Naive thymus-derived CD8-positive, alpha-beta T cell (primary cell): Measurements from ENCODE around the gene BTF3L4. TPM values are rescaled to one million over a fixed set of nuclear protein-coding genes. Genes with fewer than 3 reads are reported as not detected.
"Not testable (repeated sequence)": the region's sequence is repeated elsewhere in the genome, so short reads cannot be mapped to it uniquely, and the experiment has no call there.

ENCODE experiments used
- ATAC-seq, 2 donors: fragments of 150-1000 bp; cut with Tn5 transposase in 1 of 2; sonication (Bioruptor Pico), chemical (Tn5 transposase) in 1 of 2; 1 replicate in 1 of 2; 2 replicates in 1 of 2; pipeline ENCODE4 v1.10.0; 2021; ENCODE audit warnings: mild to moderate bottlenecking in 2 of 2, moderate library complexity in 2 of 2
- POLR2A ChIA-PET: fragments of 350-600 bp; sonication (Branson Sonifier 250); formaldehyde crosslinking; loops from one replicate; lab custom pipeline; 2021; ENCODE audit warnings: antibody characterized with exemption; lab: Charles Lee
- DNase-seq, 10 donors: peaks; one replicate each; pipeline versions ENCODE4 v3.0.0 to v3.0.0-alpha.2; 2020 to 2022
- H3K27ac Mint-ChIP-seq, 10 donors: one replicate each; pipeline ENCODE4 v1.8.0; 2020 to 2022; ENCODE audit warnings: mild to moderate bottlenecking in 10 of 10, mixed read lengths in 10 of 10, moderate library complexity in 4 of 10, inconsistent platforms in 1 of 10
- H3K27me3 Mint-ChIP-seq, 5 donors: one replicate each; pipeline ENCODE4 v1.8.0; 2021 to 2022; ENCODE audit warnings: mixed read lengths in 5 of 5
- H3K36me3 Mint-ChIP-seq, 3 donors: one replicate each; pipeline ENCODE4 v1.8.0; 2020 to 2022; ENCODE audit warnings: mixed read lengths in 3 of 3, mild to moderate bottlenecking in 2 of 3, inconsistent platforms in 1 of 3
- H3K4me1 Mint-ChIP-seq, 4 donors: one replicate each; pipeline ENCODE4 v1.8.0; 2021 to 2022; ENCODE audit warnings: mixed read lengths in 4 of 4
- H3K4me3 Mint-ChIP-seq, 10 donors: one replicate each; pipeline ENCODE4 v1.8.0; 2020 to 2022; ENCODE audit warnings: mild to moderate bottlenecking in 10 of 10, mixed read lengths in 10 of 10, moderate library complexity in 6 of 10, inconsistent platforms in 1 of 10
- H3K9me3 Mint-ChIP-seq, 9 donors: one replicate each; pipeline ENCODE4 v1.8.0; 2020 to 2022; ENCODE audit warnings: mixed read lengths in 9 of 9, mild to moderate bottlenecking in 3 of 9, inconsistent platforms in 1 of 9, moderate library complexity in 1 of 9
- polyA plus RNA-seq, 3 donors: library from polyadenylated mRNA; unstranded; fragments of 300-500 nt; fragmentation: Illumina TruSeq; gene quantifications; one replicate each; pipeline ENCODE4 v1.2.3, GENCODE V29; 2021
- total RNA-seq, 8 experiments: library from RNA in 2 of 8; stranded (reverse) in 2 of 8; gene quantifications; one replicate each; pipeline ENCODE4 v1.2.3 and lab custom pipeline; 2021 to 2026

The BTF3L4 gene
- total and polyA plus RNA-seq, 5 experiments from 2014 or later = 33.1 to 71.0 (median 61.9) TPM

- Mint-ChIP-seq H3K36me3 (peaks cover 5 to 37% (median 8%) of the 10 kb centered on the region in 3 donors), H3K9me3 (no peaks in the 10 kb centered on the region), H3K27ac (peak overlapping the region; percentile 92 to 98 (median 97)), H3K4me1 (peaks cover 39 to 72% (median 68%) of the 10 kb centered on the region in 4 donors), H3K27me3 (no peaks in the 10 kb centered on the region), H3K4me3 (peak overlapping the region; percentile 88 to 100 (median 99))
- ATAC-seq = peak in 1 of 2 donors; percentile 3
- peak in 1 of 10 donors; percentile 10 for DNase-seq
- POLR2A ChIA-PET = interaction anchor here (1.0 to 5.1 kb wide), 2 partner anchors 25 to 309 kb away, joined by 8 to 55 read pairs; partner anchors contain the start of genes CC2D1B and KTI12
These were observed 789 bp downstream of the BTF3L4 start for GRCh38 chr1:52056937-52057231.

GRCh38 chr1:52057255-52057654 lies 1.2 kb downstream of the BTF3L4 start:
- POLR2A ChIA-PET = interaction anchor here (5.1 kb wide), 1 partner anchor 25 kb away, joined by 55 read pairs; the partner anchor contains the start of gene KTI12
- Mint-ChIP-seq H3K27ac (peak overlapping the region; percentile 92 to 98 (median 97)), H3K9me3 (no peaks in the 10 kb centered on the region), H3K36me3 (peaks cover 6 to 37% (median 8%) of the 10 kb centered on the region in 3 donors), H3K4me1 (peaks cover 37 to 69% (median 66%) of the 10 kb centered on the region in 4 donors), H3K27me3 (no peaks in the 10 kb centered on the region), H3K4me3 (peak overlapping the region; percentile 88 to 100 (median 99))
- DNase-seq = no peak
- ATAC-seq = no peak

- H3K36me3 Mint-ChIP-seq = peaks cover 6 to 38% (median 8%) of the 10 kb centered on the region in 3 donors
- POLR2A ChIA-PET = interaction anchor here (1.5 to 5.1 kb wide), 2 partner anchors 25 to 26 kb away, joined by 3 to 55 read pairs; partner anchors contain the start of gene KTI12
- ATAC-seq (no peak), DNase-seq (no peak)
- H3K4me3 Mint-ChIP-seq = peak overlapping the region; percentile 88 to 100 (median 99)
- peaks cover 34 to 70% (median 63%) of the 10 kb centered on the region in 4 donors for H3K4me1 Mint-ChIP-seq
- H3K27ac Mint-ChIP-seq = peak overlapping the region; percentile 32 to 98 (median 90)
- no peaks in the 10 kb centered on the region for H3K27me3 Mint-ChIP-seq
- no peaks in the 10 kb centered on the region for H3K9me3 Mint-ChIP-seq
These were observed 1.9 kb downstream of the BTF3L4 start for GRCh38 chr1:52057876-52058415.

- DNase-seq (no peak), ATAC-seq (no peak)
- H3K36me3 Mint-ChIP-seq = peaks cover 6 to 46% (median 8%) of the 10 kb centered on the region in 3 donors
- H3K4me3 Mint-ChIP-seq = peak overlapping the region in 7 of 10 donors; percentile 3 to 51 (median 31)
- H3K4me1 Mint-ChIP-seq = peaks cover 33 to 67% (median 60%) of the 10 kb centered on the region in 4 donors
- H3K27ac Mint-ChIP-seq = peak overlapping the region in 6 of 10 donors; percentile 6 to 80 (median 42)
- no peaks in the 10 kb centered on the region for H3K27me3 Mint-ChIP-seq
- POLR2A ChIA-PET = interaction anchor here (1.5 kb wide), 1 partner anchor 26 kb away, joined by 3 read pairs; the partner anchor contains the start of gene KTI12
- no peaks in the 10 kb centered on the region for H3K9me3 Mint-ChIP-seq
These were observed 3.2 kb downstream of the BTF3L4 start for GRCh38 chr1:52059321-52059720.

GRCh38 chr1:52059888-52060287 lies 3.8 kb downstream of the BTF3L4 start:
- H3K9me3 Mint-ChIP-seq = no peaks in the 10 kb centered on the region
- peak overlapping the region in 1 of 10 donors; percentile 24 for H3K4me3 Mint-ChIP-seq
- H3K4me1 Mint-ChIP-seq = peaks cover 31 to 63% (median 55%) of the 10 kb centered on the region in 4 donors
- POLR2A ChIA-PET = no interaction called here
- peaks cover 4 to 50% (median 7%) of the 10 kb centered on the region in 3 donors for H3K36me3 Mint-ChIP-seq
- ATAC-seq = no peak
- no peak for DNase-seq
- H3K27me3 Mint-ChIP-seq = no peaks in the 10 kb centered on the region
- H3K27ac Mint-ChIP-seq = no peak overlapping the region

- H3K27me3 Mint-ChIP-seq = no peaks in the 10 kb centered on the region
- POLR2A ChIA-PET = no interaction called here
- H3K27ac Mint-ChIP-seq = no peak overlapping the region
- no peaks in the 10 kb centered on the region for H3K9me3 Mint-ChIP-seq
- peaks cover 27 to 63% (median 52%) of the 10 kb centered on the region in 4 donors for H3K4me1 Mint-ChIP-seq
- no peak overlapping the region for H3K4me3 Mint-ChIP-seq
- no peak for DNase-seq
- no peak for ATAC-seq
- H3K36me3 Mint-ChIP-seq = peaks cover 0 to 60% (median 8%) of the 10 kb centered on the region in 3 donors
These were observed 4.7 kb downstream of the BTF3L4 start for GRCh38 chr1:52060822-52061221.

- Mint-ChIP-seq H3K36me3 (peaks cover 0 to 83% (median 12%) of the 10 kb centered on the region in 3 donors), H3K4me3 (no peak overlapping the region), H3K4me1 (peaks cover 17 to 60% (median 42%) of the 10 kb centered on the region in 4 donors), H3K27ac (peak overlapping the region in 1 of 10 donors; percentile 23), H3K9me3 (no peaks in the 10 kb centered on the region), H3K27me3 (no peaks in the 10 kb centered on the region)
- POLR2A ChIA-PET = no interaction called here
- ATAC-seq = no peak
- no peak for DNase-seq
These were observed 7.1 kb downstream of the BTF3L4 start for GRCh38 chr1:52063192-52063591.

- Mint-ChIP-seq H3K4me1 (peaks cover 13 to 42% (median 29%) of the 10 kb centered on the region in 4 donors), H3K4me3 (no peak overlapping the region), H3K27ac (peak overlapping the region in 1 of 10 donors; percentile 70), H3K36me3 (peaks cover 0 to 77% (median 5%) of the 10 kb centered on the region in 3 donors), H3K27me3 (no peaks in the 10 kb centered on the region), H3K9me3 (no peaks in the 10 kb centered on the region)
- ATAC-seq (no peak), DNase-seq (no peak)
- POLR2A ChIA-PET = no interaction called here
These were observed 14.6 kb downstream of the BTF3L4 start for GRCh38 chr1:52070704-52071103.

GRCh38 chr1:52072291-52072690 lies 16.2 kb downstream of the BTF3L4 start:
- ATAC-seq = no peak
- Mint-ChIP-seq H3K9me3 (no peaks in the 10 kb centered on the region), H3K36me3 (peaks cover 0 to 76% (median 3%) of the 10 kb centered on the region in 3 donors), H3K4me1 (peaks cover 15 to 42% (median 26%) of the 10 kb centered on the region in 4 donors), H3K27me3 (no peaks in the 10 kb centered on the region), H3K27ac (peak overlapping the region in 4 of 10 donors; percentile 20 to 70 (median 32)), H3K4me3 (no peak overlapping the region)
- POLR2A ChIA-PET = no interaction called here
- DNase-seq = no peak

GRCh38 chr1:52077277-52077676 lies 21.2 kb downstream of the BTF3L4 start:
- H3K27me3 Mint-ChIP-seq, ATAC-seq, DNase-seq, H3K4me3 Mint-ChIP-seq, H3K9me3 Mint-ChIP-seq: not testable (repeated sequence)
- POLR2A ChIA-PET = interaction anchor here (0.6 kb wide), 1 partner anchor 1358 kb away, joined by 4 read pairs; no protein-coding TSS in a partner anchor
- Mint-ChIP-seq H3K27ac (peak overlapping the region in 2 of 10 donors; percentile 13 to 53), H3K4me1 (peaks cover 5 to 20% (median 10%) of the 10 kb centered on the region in 4 donors), H3K36me3 (peaks cover 0 to 70% (median 4%) of the 10 kb centered on the region in 3 donors)

GRCh38 chr1:52080014-52080415 lies 23.9 kb downstream of the BTF3L4 start:
- DNase-seq (no peak), ATAC-seq (no peak)
- Mint-ChIP-seq H3K4me3 (no peak overlapping the region), H3K27me3 (no peaks in the 10 kb centered on the region), H3K27ac (peak overlapping the region in 3 of 10 donors; percentile 2 to 58 (median 15)), H3K4me1 (peaks cover 6 to 18% (median 8%) of the 10 kb centered on the region in 4 donors), H3K36me3 (peaks cover 0 to 63% (median 4%) of the 10 kb centered on the region in 3 donors), H3K9me3 (no peaks in the 10 kb centered on the region)
- POLR2A ChIA-PET = interaction anchor here (0.7 kb wide), 2 partner anchors 46 to 1629 kb away, joined by 3 to 6 read pairs; partner anchors contain the start of gene KTI12

GRCh38 chr1:52087892-52088291 lies 31.8 kb downstream of the BTF3L4 start:
- not testable (repeated sequence) for H3K27me3 Mint-ChIP-seq, ATAC-seq, DNase-seq, H3K4me3 Mint-ChIP-seq, H3K4me1 Mint-ChIP-seq, H3K9me3 Mint-ChIP-seq
- H3K27ac Mint-ChIP-seq = peak overlapping the region in 1 of 10 donors; percentile 63
- peaks cover 7 to 67% (median 9%) of the 10 kb centered on the region in 3 donors for H3K36me3 Mint-ChIP-seq
- POLR2A ChIA-PET = interaction anchor here (0.6 kb wide), 1 partner anchor 680 kb away, joined by 5 read pairs; no protein-coding TSS in a partner anchor

GRCh38 chr1:52094300-52094699 lies 38.2 kb downstream of the BTF3L4 start:
- POLR2A ChIA-PET = interaction anchor here (1.2 kb wide), 1 partner anchor 17 kb away, joined by 3 read pairs; no protein-coding TSS in a partner anchor
- ATAC-seq, H3K9me3 Mint-ChIP-seq, H3K4me1 Mint-ChIP-seq, DNase-seq, H3K27me3 Mint-ChIP-seq, H3K27ac Mint-ChIP-seq, H3K4me3 Mint-ChIP-seq: not testable (repeated sequence)
- H3K36me3 Mint-ChIP-seq = peaks cover 7 to 25% (median 13%) of the 10 kb centered on the region in 3 donors
